ENCODE data around the gene SETD4.

The SETD4 gene

GRCh38 chr21:35984654-35985361 lies 75.5 kb downstream of the SETD4 start:
- in situ Hi-C loops (cut with MboI; ENCODE audit: low sequenced_read_pairs, unreplicated experiment) = no loop called here
- no peak for DNase-seq (ENCODE audit: low spot score)
- TF ChIP-seq, protein P1, sequence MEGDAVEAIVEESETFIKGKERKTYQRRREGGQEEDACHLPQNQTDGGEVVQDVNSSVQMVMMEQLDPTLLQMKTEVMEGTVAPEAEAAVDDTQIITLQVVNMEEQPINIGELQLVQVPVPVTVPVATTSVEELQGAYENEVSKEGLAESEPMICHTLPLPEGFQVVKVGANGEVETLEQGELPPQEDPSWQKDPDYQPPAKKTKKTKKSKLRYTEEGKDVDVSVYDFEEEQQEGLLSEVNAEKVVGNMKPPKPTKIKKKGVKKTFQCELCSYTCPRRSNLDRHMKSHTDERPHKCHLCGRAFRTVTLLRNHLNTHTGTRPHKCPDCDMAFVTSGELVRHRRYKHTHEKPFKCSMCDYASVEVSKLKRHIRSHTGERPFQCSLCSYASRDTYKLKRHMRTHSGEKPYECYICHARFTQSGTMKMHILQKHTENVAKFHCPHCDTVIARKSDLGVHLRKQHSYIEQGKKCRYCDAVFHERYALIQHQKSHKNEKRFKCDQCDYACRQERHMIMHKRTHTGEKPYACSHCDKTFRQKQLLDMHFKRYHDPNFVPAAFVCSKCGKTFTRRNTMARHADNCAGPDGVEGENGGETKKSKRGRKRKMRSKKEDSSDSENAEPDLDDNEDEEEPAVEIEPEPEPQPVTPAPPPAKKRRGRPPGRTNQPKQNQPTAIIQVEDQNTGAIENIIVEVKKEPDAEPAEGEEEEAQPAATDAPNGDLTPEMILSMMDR (IDR thresholded peaks at IDR 0.05; ENCODE audit: borderline replicate concordance, control extremely low read depth, extremely low read depth, insufficient read depth, missing control alignments) = no peak
